Ishikawa (cell line): ENCODE data around the gene GXYLT2.

ENCODE experiments used
- TCF12 ChIP-seq: IDR thresholded peaks from 2 replicates; pipeline ENCODE4 v1.6.1; 2012; ENCODE audit warnings: low read depth
- YY1 ChIP-seq: IDR thresholded peaks from 2 replicates; pipeline ENCODE4 v1.6.1; 2012; ENCODE audit warnings: low read depth
- TF ChIP-seq, protein P1 (sequence below): IDR thresholded peaks from 2 replicates; pipeline ENCODE4 v1.6.1; 2012

DNA sequence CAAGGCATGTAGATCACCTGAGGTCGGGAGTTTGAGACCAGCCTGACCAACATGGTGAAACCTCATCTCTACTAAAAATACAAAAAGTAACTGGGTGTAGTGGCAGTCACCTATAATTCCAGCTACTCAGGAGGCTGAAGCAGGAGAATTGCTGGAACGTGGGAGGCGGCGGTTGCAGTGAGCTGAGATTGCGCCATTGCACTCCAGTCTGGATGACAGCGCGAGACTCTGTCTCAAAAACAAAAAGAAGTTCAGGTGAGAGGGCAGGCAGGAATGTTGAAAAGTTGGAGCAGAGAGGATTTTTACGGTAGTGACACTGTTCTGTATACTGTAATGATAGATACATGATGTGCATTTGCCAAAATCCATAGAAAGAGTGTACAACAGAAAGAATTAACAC, 31.7 kb downstream of the GXYLT2 start:
- TF ChIP-seq TCF12, result no peak
- no peak for TF ChIP-seq YY1
- TF ChIP-seq, protein P1, sequence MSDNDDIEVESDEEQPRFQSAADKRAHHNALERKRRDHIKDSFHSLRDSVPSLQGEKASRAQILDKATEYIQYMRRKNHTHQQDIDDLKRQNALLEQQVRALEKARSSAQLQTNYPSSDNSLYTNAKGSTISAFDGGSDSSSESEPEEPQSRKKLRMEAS, result no peak
